Stimulated activated memory B cell treated with anti-CD40 and anti-IgM and Interleukin-4, amounts not matched to agents 10 μg/mL and 1 μg/mL and 100 μg/mL, for 72 hours (primary cell): ENCODE results near the gene DCLK1.
"Not testable (repeated sequence)": the region's sequence is repeated elsewhere in the genome, so short reads cannot be mapped to it uniquely, and the experiment has no call there.

Source experiments
- ATAC-seq: fragments of 150-1000 bp; cut with Tn5 transposase; 2 replicates; pipeline ENCODE4 v1.10.0; 2021
- H3K27ac Mint-ChIP-seq: one replicate; pipeline ENCODE4 v1.8.0; 2022; ENCODE audit warnings: mild to moderate bottlenecking, mixed read lengths
- H3K27me3 Mint-ChIP-seq: one replicate; pipeline ENCODE4 v1.8.0; 2022; ENCODE audit warnings: mixed read lengths
- H3K36me3 Mint-ChIP-seq: one replicate; pipeline ENCODE4 v1.8.0; 2022; ENCODE audit warnings: mixed read lengths
- H3K4me1 Mint-ChIP-seq: one replicate; pipeline ENCODE4 v1.8.0; 2022; ENCODE audit warnings: mixed read lengths
- H3K4me3 Mint-ChIP-seq: one replicate; pipeline ENCODE4 v1.8.0; 2022; ENCODE audit warnings: mild to moderate bottlenecking, moderate library complexity, mixed read lengths
- H3K9me3 Mint-ChIP-seq: one replicate; pipeline ENCODE4 v1.8.0; 2022; ENCODE audit warnings: mixed read lengths

The DCLK1 gene

GRCh38 chr13:36000028-36000427, 131.2 kb downstream of the DCLK1 start:
- H3K4me3 Mint-ChIP-seq: no peak overlapping the region
- no peaks in the 10 kb centered on the region for H3K27me3 Mint-ChIP-seq
- no peaks in the 10 kb centered on the region for H3K9me3 Mint-ChIP-seq
- ATAC-seq: no peak
- H3K27ac Mint-ChIP-seq: no peak overlapping the region
- no peaks in the 10 kb centered on the region for H3K36me3 Mint-ChIP-seq
- no peaks in the 10 kb centered on the region for H3K4me1 Mint-ChIP-seq

GRCh38 chr13:35996360-35996759, 134.8 kb downstream of the DCLK1 start:
- no peaks in the 10 kb centered on the region for H3K9me3 Mint-ChIP-seq
- no peaks in the 10 kb centered on the region for H3K27me3 Mint-ChIP-seq

GRCh38 chr13:35995136-35995535, 136.0 kb downstream of the DCLK1 start:
- H3K9me3 Mint-ChIP-seq: no peaks in the 10 kb centered on the region
- no peaks in the 10 kb centered on the region for H3K36me3 Mint-ChIP-seq
- no peak for ATAC-seq
- no peak overlapping the region for H3K27ac Mint-ChIP-seq
- no peaks in the 10 kb centered on the region for H3K27me3 Mint-ChIP-seq
- no peaks in the 10 kb centered on the region for H3K4me1 Mint-ChIP-seq
- no peak overlapping the region for H3K4me3 Mint-ChIP-seq

More at GRCh38 chr13:35996360-35996759, 134.8 kb downstream of the DCLK1 start:
- H3K27ac Mint-ChIP-seq: no peak overlapping the region
- H3K4me3 Mint-ChIP-seq: no peak overlapping the region
- ATAC-seq: no peak
- H3K4me1 Mint-ChIP-seq: no peaks in the 10 kb centered on the region
- no peaks in the 10 kb centered on the region for H3K36me3 Mint-ChIP-seq

- no peak for ATAC-seq
- Mint-ChIP-seq H3K36me3 (no peaks in the 10 kb centered on the region), H3K27me3 (no peaks in the 10 kb centered on the region)
Measured at GRCh38 chr13:35994131-35994966, 136.8 kb downstream of the DCLK1 start.

GRCh38 chr13:35993686-35994085, 137.5 kb downstream of the DCLK1 start:
- H3K27me3 Mint-ChIP-seq: no peaks in the 10 kb centered on the region
- H3K4me3 Mint-ChIP-seq: no peak overlapping the region
- H3K27ac Mint-ChIP-seq: no peak overlapping the region
- no peaks in the 10 kb centered on the region for H3K9me3 Mint-ChIP-seq
- no peaks in the 10 kb centered on the region for H3K36me3 Mint-ChIP-seq
- no peaks in the 10 kb centered on the region for H3K4me1 Mint-ChIP-seq
- no peak for ATAC-seq

More at GRCh38 chr13:35994131-35994966, 136.8 kb downstream of the DCLK1 start:
- Mint-ChIP-seq H3K4me1 (no peaks in the 10 kb centered on the region), H3K4me3 (no peak overlapping the region), H3K9me3 (no peaks in the 10 kb centered on the region), H3K27ac (no peak overlapping the region)

- Mint-ChIP-seq H3K36me3 (no peaks in the 10 kb centered on the region), H3K9me3 (no peaks in the 10 kb centered on the region), H3K4me1 (no peaks in the 10 kb centered on the region), H3K27me3 (no peaks in the 10 kb centered on the region), H3K4me3 (no peak overlapping the region), H3K27ac (no peak overlapping the region)
- ATAC-seq: no peak
Measured at GRCh38 chr13:35992964-35993363, 138.2 kb downstream of the DCLK1 start.

GRCh38 chr13:35990196-35990595, 141.0 kb downstream of the DCLK1 start:
- Mint-ChIP-seq H3K27me3 (no peaks in the 10 kb centered on the region), H3K4me3 (no peak overlapping the region), H3K27ac (no peak overlapping the region), H3K4me1 (no peaks in the 10 kb centered on the region), H3K9me3 (no peaks in the 10 kb centered on the region), H3K36me3 (no peaks in the 10 kb centered on the region)
- ATAC-seq: no peak

- no peaks in the 10 kb centered on the region for H3K36me3 Mint-ChIP-seq
- H3K4me1 Mint-ChIP-seq: no peaks in the 10 kb centered on the region
- no peak for ATAC-seq
- H3K4me3 Mint-ChIP-seq: no peak overlapping the region
- no peaks in the 10 kb centered on the region for H3K27me3 Mint-ChIP-seq
- H3K9me3 Mint-ChIP-seq: no peaks in the 10 kb centered on the region
- H3K27ac Mint-ChIP-seq: no peak overlapping the region
Measured at GRCh38 chr13:35988648-35989081, 142.5 kb downstream of the DCLK1 start.

- Mint-ChIP-seq H3K4me1 (no peaks in the 10 kb centered on the region), H3K27me3 (no peaks in the 10 kb centered on the region), H3K4me3 (no peak overlapping the region), H3K27ac (no peak overlapping the region), H3K9me3 (no peaks in the 10 kb centered on the region), H3K36me3 (no peaks in the 10 kb centered on the region)
- ATAC-seq: no peak
Measured at GRCh38 chr13:35987572-35988513, 143.3 kb downstream of the DCLK1 start.

- ATAC-seq: no peak
- H3K36me3 Mint-ChIP-seq: no peaks in the 10 kb centered on the region
- H3K4me3 Mint-ChIP-seq: no peak overlapping the region
- no peaks in the 10 kb centered on the region for H3K4me1 Mint-ChIP-seq
- H3K27me3 Mint-ChIP-seq: no peaks in the 10 kb centered on the region
- H3K9me3 Mint-ChIP-seq: peaks cover 2% of the 10 kb centered on the region
- no peak overlapping the region for H3K27ac Mint-ChIP-seq
Measured at GRCh38 chr13:35984776-35985453, 146.3 kb downstream of the DCLK1 start.

GRCh38 chr13:35984287-35984686, 146.9 kb downstream of the DCLK1 start:
- H3K27me3 Mint-ChIP-seq: no peaks in the 10 kb centered on the region
- H3K4me1 Mint-ChIP-seq: no peaks in the 10 kb centered on the region
- ATAC-seq: no peak

GRCh38 chr13:35983703-35984102, 147.5 kb downstream of the DCLK1 start:
- H3K4me1 Mint-ChIP-seq, H3K27ac Mint-ChIP-seq, ATAC-seq, H3K27me3 Mint-ChIP-seq, H3K36me3 Mint-ChIP-seq, H3K9me3 Mint-ChIP-seq, H3K4me3 Mint-ChIP-seq: not testable (repeated sequence)

More at GRCh38 chr13:35984287-35984686, 146.9 kb downstream of the DCLK1 start:
- H3K4me3 Mint-ChIP-seq: no peak overlapping the region
- H3K27ac Mint-ChIP-seq: no peak overlapping the region
- peaks cover 2% of the 10 kb centered on the region for H3K9me3 Mint-ChIP-seq
- no peaks in the 10 kb centered on the region for H3K36me3 Mint-ChIP-seq

GRCh38 chr13:35983206-35983605, 148.0 kb downstream of the DCLK1 start:
- Mint-ChIP-seq H3K9me3 (peaks cover 2% of the 10 kb centered on the region), H3K4me1 (no peaks in the 10 kb centered on the region), H3K4me3 (no peak overlapping the region), H3K27me3 (no peaks in the 10 kb centered on the region), H3K36me3 (no peaks in the 10 kb centered on the region), H3K27ac (no peak overlapping the region)
- ATAC-seq: no peak

GRCh38 chr13:35979361-35979951, 151.7 kb downstream of the DCLK1 start:
- no peak for ATAC-seq
- H3K4me1 Mint-ChIP-seq: no peaks in the 10 kb centered on the region

More at GRCh38 chr13:35979361-35979951, 151.7 kb downstream of the DCLK1 start:
- H3K27me3 Mint-ChIP-seq: no peaks in the 10 kb centered on the region
- peaks cover 2% of the 10 kb centered on the region for H3K9me3 Mint-ChIP-seq
- no peak overlapping the region for H3K27ac Mint-ChIP-seq
- no peak overlapping the region for H3K4me3 Mint-ChIP-seq
- no peaks in the 10 kb centered on the region for H3K36me3 Mint-ChIP-seq
